ENCODE results near the gene GDPD5.

- TF ChIP-seq CTCF (IDR thresholded peaks at IDR 0.05) (no peak), EZH2 (IDR thresholded peaks at IDR 0.05; ENCODE audit: borderline replicate concordance, insufficient read depth, low read depth, low read length, poor library complexity, severe bottlenecking) (no peak)
Measured at GRCh38 chr11:75516140-75516539, 9.6 kb downstream of the GDPD5 start.
